Skeletal muscle cell (primary cell): ENCODE measurements around the gene HOXD13.
A peak's percentile ranks its signal among the peaks of the same experiment; 100 is the strongest.

Experiments used
- DNase-seq: peaks from one replicate; pipeline ENCODE4 v3.0.0-alpha.2; 2010; ENCODE audit warnings: low read depth
- H3K4me3 ChIP-seq: 2 replicates; pipeline ENCODE4 v1.5.1; 2011; ENCODE audit warnings: low read depth, mild to moderate bottlenecking, control low read depth, low read length, moderate library complexity

HOXD13 gene

GRCh38 chr2:176079831-176080539, 12.5 kb upstream of the HOXD13 start:
- peak overlapping the region; percentile 17 for H3K4me3 ChIP-seq
- DNase-seq: no peak

- DNase-seq: no peak
- H3K4me3 ChIP-seq: peak overlapping the region; percentile 17
Observed at GRCh38 chr2:176080540-176081375, 11.8 kb upstream of the HOXD13 start.

GRCh38 chr2:176081376-176081836, 11.1 kb upstream of the HOXD13 start:
- no peak overlapping the region for H3K4me3 ChIP-seq
- no peak for DNase-seq

- no peak overlapping the region for H3K4me3 ChIP-seq
- no peak for DNase-seq
Observed at GRCh38 chr2:176081837-176082524, 10.5 kb upstream of the HOXD13 start.

GRCh38 chr2:176082525-176082823, 10.0 kb upstream of the HOXD13 start:
- DNase-seq: no peak
- no peak overlapping the region for H3K4me3 ChIP-seq

GRCh38 chr2:176082824-176083751, 9.4 kb upstream of the HOXD13 start:
- no peak overlapping the region for H3K4me3 ChIP-seq
- no peak for DNase-seq

- DNase-seq: no peak
- H3K4me3 ChIP-seq: no peak within 1 kb of the TSS
Observed at GRCh38 chr2:176083796-176084261, 8.7 kb upstream of the HOXD13 start, which contains the start of gene EVX2. TSS of gene EVX2 (minus strand) at chr2:176083962. CDS start at chr2:176083776, 186 bp downstream.

- no peak overlapping the region for H3K4me3 ChIP-seq
- DNase-seq: no peak
Observed at GRCh38 chr2:176084611-176085119, 7.9 kb upstream of the HOXD13 start.

GRCh38 chr2:176085120-176085788, 7.3 kb upstream of the HOXD13 start:
- H3K4me3 ChIP-seq: no peak overlapping the region
- DNase-seq: no peak

- DNase-seq: no peak
- no peak overlapping the region for H3K4me3 ChIP-seq
Observed at GRCh38 chr2:176085861-176086771, 6.4 kb upstream of the HOXD13 start.

- H3K4me3 ChIP-seq: peak overlapping the region; percentile 37
- DNase-seq: no peak
Observed at GRCh38 chr2:176087330-176088047, 5.0 kb upstream of the HOXD13 start.

GRCh38 chr2:176088048-176088936, 4.2 kb upstream of the HOXD13 start:
- peak overlapping the region; percentile 37 for H3K4me3 ChIP-seq
- DNase-seq: no peak

- no peak for DNase-seq
- no peak overlapping the region for H3K4me3 ChIP-seq
Observed at GRCh38 chr2:176088937-176089842, 3.3 kb upstream of the HOXD13 start.

GRCh38 chr2:176089843-176090395, 2.6 kb upstream of the HOXD13 start:
- no peak overlapping the region for H3K4me3 ChIP-seq
- no peak for DNase-seq

GRCh38 chr2:176090862-176091261, 1.7 kb upstream of the HOXD13 start:
- H3K4me3 ChIP-seq: no peak overlapping the region
- no peak for DNase-seq
